ENCODE measurements around the gene UBC. TPM values are rescaled to one million over a fixed set of nuclear protein-coding genes. Genes with fewer than 3 reads are reported as not detected.

UBC gene
- total and polyA plus RNA-seq, 9 of the 15 experiments (the other 6 are each of a cell fraction or from before 2014, with no cell fraction given) = 533 to 1,153 (median 813) TPM

DNA sequence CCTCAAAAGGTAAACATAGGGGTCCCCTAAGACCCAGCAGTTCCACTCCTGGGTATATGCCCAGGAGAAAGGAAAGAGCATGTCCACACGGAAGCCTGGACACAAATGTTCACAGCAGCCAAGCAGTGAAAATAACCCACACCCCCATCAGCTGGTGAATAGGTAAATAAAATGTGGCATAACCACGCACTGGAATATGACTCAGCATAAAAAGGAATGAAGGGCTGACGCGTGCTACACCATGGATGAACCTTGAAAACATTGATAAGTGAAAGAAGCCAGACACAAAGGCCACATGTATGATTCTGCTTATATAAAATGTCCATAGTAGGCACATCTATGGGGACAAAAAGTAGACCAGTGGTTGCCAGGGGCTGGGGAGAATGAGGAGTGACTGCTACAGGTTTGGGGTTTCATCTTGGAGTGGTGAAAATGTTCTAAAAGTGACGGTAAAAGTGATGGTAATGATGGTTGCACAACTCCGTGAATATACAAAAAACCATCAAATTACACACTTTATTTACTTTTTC, 47.0 kb downstream of the UBC start (continued):
- TF ChIP-seq, protein P1, sequence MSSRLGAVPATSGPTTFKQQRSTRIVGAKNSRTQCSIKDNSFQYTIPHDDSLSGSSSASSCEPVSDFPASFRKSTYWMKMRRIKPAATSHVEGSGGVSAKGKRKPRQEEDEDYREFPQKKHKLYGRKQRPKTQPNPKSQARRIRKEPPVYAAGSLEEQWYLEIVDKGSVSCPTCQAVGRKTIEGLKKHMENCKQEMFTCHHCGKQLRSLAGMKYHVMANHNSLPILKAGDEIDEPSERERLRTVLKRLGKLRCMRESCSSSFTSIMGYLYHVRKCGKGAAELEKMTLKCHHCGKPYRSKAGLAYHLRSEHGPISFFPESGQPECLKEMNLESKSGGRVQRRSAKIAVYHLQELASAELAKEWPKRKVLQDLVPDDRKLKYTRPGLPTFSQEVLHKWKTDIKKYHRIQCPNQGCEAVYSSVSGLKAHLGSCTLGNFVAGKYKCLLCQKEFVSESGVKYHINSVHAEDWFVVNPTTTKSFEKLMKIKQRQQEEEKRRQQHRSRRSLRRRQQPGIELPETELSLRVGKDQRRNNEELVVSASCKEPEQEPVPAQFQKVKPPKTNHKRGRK (tag; IDR thresholded peaks at IDR 0.05) = no peak
- TF ChIP-seq IRF1 (CRISPR knock-in tag; IDR thresholded peaks at IDR 0.05; ENCODE audit: borderline replicate concordance) = no peak
- TF ChIP-seq KDM1A (IDR thresholded peaks at IDR 0.05) = peak; percentile 28 to 48; a peak in 2 of 4 replicates
- no peak for TF ChIP-seq ZNF511 (CRISPR knock-in tag; IDR thresholded peaks at IDR 0.05)
- no peak for TF ChIP-seq THAP12 (CRISPR knock-in tag; IDR thresholded peaks at IDR 0.05)
- TF ChIP-seq TEAD1 (CRISPR knock-in tag; IDR thresholded peaks at IDR 0.05) = 0 out of 4 replicates have a peak, but pooled peaks of 1 of the 2 experiments have one; percentile 29
- TF ChIP-seq ID3 (CRISPR knock-in tag; IDR thresholded peaks at IDR 0.05) = no peak
- peak; percentile 76; the same call in 1 of the 2 replicates for TF ChIP-seq ID3 (tag; IDR thresholded peaks at IDR 0.05)
- TF ChIP-seq TAF1 (IDR thresholded peaks at IDR 0.05; ENCODE audit: control insufficient read depth, extremely low read depth, insufficient read depth, low read length, severe bottlenecking) = peak; percentile 24
- TF ChIP-seq ZNF277 (CRISPR knock-in tag; IDR thresholded peaks at IDR 0.05; ENCODE audit: borderline replicate concordance) = no peak
- TF ChIP-seq PTBP1 (IDR thresholded peaks at IDR 0.05; ENCODE audit: low read depth, low read length) = no peak
- no peak for TF ChIP-seq RFX5 (IDR thresholded peaks at IDR 0.05; ENCODE audit: low read depth, low read length)
- no peak for TF ChIP-seq GABPB1 (CRISPR knock-in tag; IDR thresholded peaks at IDR 0.05)
- TF ChIP-seq RAD51 (IDR thresholded peaks at IDR 0.05; ENCODE audit: borderline replicate concordance, low read depth) = no peak
- TF ChIP-seq PURB (CRISPR knock-in tag; IDR thresholded peaks at IDR 0.05; ENCODE audit: low read depth) = no peak
- no peak for TF ChIP-seq ZC3H4 (CRISPR knock-in tag; IDR thresholded peaks at IDR 0.05; ENCODE audit: borderline replicate concordance)
- no peak for TF ChIP-seq DNMT1 (IDR thresholded peaks at IDR 0.05)
- TF ChIP-seq, protein P2, sequence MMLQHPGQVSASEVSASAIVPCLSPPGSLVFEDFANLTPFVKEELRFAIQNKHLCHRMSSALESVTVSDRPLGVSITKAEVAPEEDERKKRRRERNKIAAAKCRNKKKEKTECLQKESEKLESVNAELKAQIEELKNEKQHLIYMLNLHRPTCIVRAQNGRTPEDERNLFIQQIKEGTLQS (IDR thresholded peaks at IDR 0.05) = peak; percentile 67
- TF ChIP-seq, protein P2 (CRISPR knock-in tag; conservative IDR thresholded peaks at IDR 0.05) = no peak
- no peak for TF ChIP-seq KLF13 (tag; IDR thresholded peaks at IDR 0.05; ENCODE audit: borderline replicate concordance, low read depth)

Measured in K562 (cell line).